HepG2 (cell line): ENCODE results near the gene ACSF3. TPM values are rescaled to one million over a fixed set of nuclear protein-coding genes. Genes with fewer than 3 reads are reported as not detected.

Experiments
- ERF ChIP-seq: IDR thresholded peaks from 2 replicates; pipeline ENCODE4 v1.6.1; 2018; ENCODE audit warnings: missing biosample characterization, missing genetic modification reagents
- IRF2 ChIP-seq: IDR thresholded peaks from 2 replicates; pipeline ENCODE4 v1.6.1; 2018; ENCODE audit warnings: missing genetic modification reagents, missing compliant biosample characterization
- ISL2 ChIP-seq: sonication (generic); formaldehyde crosslinking; IDR thresholded peaks from 2 replicates; pipeline ENCODE4 v1.5.0; 2020; ENCODE audit warnings: missing genetic modification reagents
- JUN ChIP-seq: sonication (generic); formaldehyde crosslinking; IDR thresholded peaks from 2 replicates; pipeline ENCODE4 v1.4.0; 2020; ENCODE audit warnings: mild to moderate bottlenecking, missing genetic modification reagents
- KLF12 ChIP-seq: sonication (generic); formaldehyde crosslinking; IDR thresholded peaks from 2 replicates; pipeline ENCODE4 v1.4.0; 2020; ENCODE audit warnings: missing genetic modification reagents, borderline replicate concordance
- MAZ ChIP-seq, 2 experiments: sonication (generic) in 1 of 2; formaldehyde crosslinking in 1 of 2; IDR thresholded peaks; 2 replicates each; pipeline versions ENCODE4 v1.5.0 to v1.6.1; 2012 to 2020; ENCODE audit warnings: low read depth in 2 of 2, mild to moderate bottlenecking in 2 of 2, borderline replicate concordance in 1 of 2, improper control_type of control experiment in 1 of 2, low read length in 1 of 2, missing genetic modification reagents in 1 of 2, moderate library complexity in 1 of 2
- MLLT10 ChIP-seq: sonication (generic); formaldehyde crosslinking; IDR thresholded peaks from 2 replicates; pipeline ENCODE4 v1.4.0; 2020; ENCODE audit warnings: missing genetic modification reagents
- NFYC ChIP-seq: IDR thresholded peaks from 2 replicates; pipeline ENCODE4 v1.6.1; 2016; ENCODE audit warnings: missing genetic modification reagents, missing compliant biosample characterization
- PRDM15 ChIP-seq: sonication (generic); formaldehyde crosslinking; IDR thresholded peaks from 2 replicates; pipeline ENCODE4 v1.4.0; 2020; ENCODE audit warnings: missing genetic modification reagents
- RBAK ChIP-seq: sonication (generic); formaldehyde crosslinking; IDR thresholded peaks from 2 replicates; pipeline ENCODE4 v1.5.1; 2020; ENCODE audit warnings: mild to moderate bottlenecking, missing genetic modification reagents
- REXO4 ChIP-seq: sonication (generic); formaldehyde crosslinking; IDR thresholded peaks from 2 replicates; pipeline ENCODE4 v1.8.0; 2022; ENCODE audit warnings: missing genetic modification reagents, mild to moderate bottlenecking, borderline replicate concordance
- SALL2 ChIP-seq: sonication (generic); formaldehyde crosslinking; IDR thresholded peaks from 2 replicates; pipeline ENCODE4 v1.8.1; 2023; ENCODE audit warnings: mild to moderate bottlenecking, missing genetic modification reagents, inconsistent platforms
- SNAPC5 ChIP-seq: sonication (generic); formaldehyde crosslinking; IDR thresholded peaks from 2 replicates; pipeline ENCODE4 v1.8.1; 2023; ENCODE audit warnings: mild to moderate bottlenecking, missing genetic modification reagents, borderline replicate concordance
- THRA ChIP-seq: sonication (generic); formaldehyde crosslinking; IDR thresholded peaks from 2 replicates; pipeline ENCODE4 v1.4.0; 2020; ENCODE audit warnings: missing genetic modification reagents, borderline replicate concordance
- ZFP41 ChIP-seq: sonication (generic); formaldehyde crosslinking; IDR thresholded peaks from 2 replicates; pipeline ENCODE4 v1.4.0; 2020; ENCODE audit warnings: mild to moderate bottlenecking, missing genetic modification reagents, borderline replicate concordance
- ZNF136 ChIP-seq: sonication (generic); formaldehyde crosslinking; IDR thresholded peaks from 2 replicates; pipeline ENCODE4 v1.8.1; 2022; ENCODE audit warnings: low read depth, mild to moderate bottlenecking, moderate library complexity, missing genetic modification reagents
- ZNF230 ChIP-seq: sonication (generic); formaldehyde crosslinking; IDR thresholded peaks from 2 replicates; pipeline ENCODE4 v1.4.0; 2020; ENCODE audit warnings: mild to moderate bottlenecking, missing genetic modification reagents
- ZNF30 ChIP-seq: sonication (generic); formaldehyde crosslinking; IDR thresholded peaks from 2 replicates; pipeline ENCODE4 v1.5.0; 2020; ENCODE audit warnings: mild to moderate bottlenecking, missing genetic modification reagents
- ZNF326 ChIP-seq: sonication (generic); formaldehyde crosslinking; IDR thresholded peaks from 2 replicates; pipeline ENCODE4 v1.4.0; 2020; ENCODE audit warnings: missing genetic modification reagents, borderline replicate concordance
- ZNF644 ChIP-seq: IDR thresholded peaks from 2 replicates; pipeline ENCODE4 v1.6.1; 2016; ENCODE audit warnings: low read depth
- ZNF746 ChIP-seq: sonication (generic); formaldehyde crosslinking; IDR thresholded peaks from 2 replicates; pipeline ENCODE4 v1.8.0; 2022; ENCODE audit warnings: mild to moderate bottlenecking, missing genetic modification reagents
- ZSCAN30 ChIP-seq: sonication (generic); formaldehyde crosslinking; IDR thresholded peaks from 2 replicates; pipeline ENCODE4 v1.5.0; 2020; ENCODE audit warnings: mild to moderate bottlenecking, missing genetic modification reagents
- polyA plus RNA-seq, 8 experiments: library from polyadenylated mRNA; depleted of rRNA in 3 of 8; stranded (reverse) in 7 of 8; unstranded in 1 of 8; fragments of >200 nt; fragmentation: Illumina TruSeq in 4 of 8; extraction: Trizol in 4 of 8; gene quantifications; 2 replicates each; pipeline versions ENCODE4 v1.2.1 to v1.2.3, GENCODE V29; 2011 to 2016; ENCODE audit warnings: low read depth in 4 of 8, missing spikeins in 1 of 8, mixed read lengths in 1 of 8; ENCODE audit not compliant: insufficient read depth in 1 of 8
- total RNA-seq, 5 experiments: library from RNA; depleted of rRNA; stranded (reverse); fragments of >200 nt; fragmentation: Illumina TruSeq; extraction: Trizol; gene quantifications; 2 replicates each; pipeline ENCODE4 v1.2.3, GENCODE V29; 2016; ENCODE audit warnings: low read depth in 1 of 5
- TF ChIP-seq, protein P1 (sequence below): sonication (generic); formaldehyde crosslinking; IDR thresholded peaks from 2 replicates; pipeline ENCODE4 v1.4.0; 2020; ENCODE audit warnings: missing genetic modification reagents, mild to moderate bottlenecking, borderline replicate concordance

Gene ACSF3
- total and polyA plus RNA-seq, 2 of the 13 experiments (the other 11 are each of a cell fraction or from before 2014, with no cell fraction given), result 14.9 to 30.6 TPM

- TF ChIP-seq IRF2 (CRISPR knock-in tag), result peak; percentile 51; the same call in 1 of the 2 replicates
- no peak for TF ChIP-seq SALL2 (CRISPR knock-in tag)
- no peak for TF ChIP-seq ZNF746 (CRISPR knock-in tag)
- TF ChIP-seq THRA (CRISPR knock-in tag), result 0 out of 2 replicates have a peak, but pooled peaks have one; percentile 30
- no peak for TF ChIP-seq ZNF644
- TF ChIP-seq RBAK (CRISPR knock-in tag), result no peak; the same call in 1 of the 2 replicates
- no peak for TF ChIP-seq ZNF30 (CRISPR knock-in tag)
- TF ChIP-seq NFYC, result no peak
- TF ChIP-seq MAZ (IDR thresholded peaks at IDR 0.05; ENCODE audit: borderline replicate concordance, low read depth, low read length), result no peak
- no peak; the same call in 1 of the 2 replicates for TF ChIP-seq MAZ (CRISPR knock-in tag; IDR thresholded peaks at IDR 0.05; ENCODE audit: low read depth)
- TF ChIP-seq PRDM15 (CRISPR knock-in tag), result 0 out of 2 replicates have a peak, but pooled peaks have one; percentile 1
- TF ChIP-seq SNAPC5 (CRISPR knock-in tag), result no peak
- TF ChIP-seq MLLT10, result no peak
- TF ChIP-seq ERF, result peak; percentile 66; the same call in 1 of the 2 replicates
- TF ChIP-seq ZSCAN30 (CRISPR knock-in tag), result no peak
- TF ChIP-seq ZFP41 (CRISPR knock-in tag), result peak; percentile 54; the same call in 1 of the 2 replicates
- TF ChIP-seq JUN (CRISPR knock-in tag), result 0 out of 2 replicates have a peak, but pooled peaks have one; percentile 22
- TF ChIP-seq ZNF326 (CRISPR knock-in tag), result no peak
- TF ChIP-seq ZNF230 (CRISPR knock-in tag), result no peak
- 0 out of 2 replicates have a peak, but pooled peaks have one; percentile 33 for TF ChIP-seq KLF12 (CRISPR knock-in tag)
- TF ChIP-seq REXO4 (CRISPR knock-in tag), result no peak
- TF ChIP-seq, protein P1, sequence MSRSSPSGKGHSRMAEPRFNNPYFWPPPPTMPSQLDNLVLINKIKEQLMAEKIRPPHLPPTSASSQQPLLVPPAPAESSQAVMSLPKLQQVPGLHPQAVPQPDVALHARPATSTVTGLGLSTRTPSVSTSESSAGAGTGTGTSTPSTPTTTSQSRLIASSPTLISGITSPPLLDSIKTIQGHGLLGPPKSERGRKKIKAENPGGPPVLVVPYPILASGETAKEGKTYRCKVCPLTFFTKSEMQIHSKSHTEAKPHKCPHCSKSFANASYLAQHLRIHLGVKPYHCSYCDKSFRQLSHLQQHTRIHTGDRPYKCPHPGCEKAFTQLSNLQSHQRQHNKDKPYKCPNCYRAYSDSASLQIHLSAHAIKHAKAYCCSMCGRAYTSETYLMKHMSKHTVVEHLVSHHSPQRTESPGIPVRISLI, result no peak; the same call in 1 of the 2 replicates
- no peak for TF ChIP-seq ZNF136 (CRISPR knock-in tag)
- TF ChIP-seq ISL2 (CRISPR knock-in tag), result no peak
These were observed 97.6 kb downstream of the ACSF3 start (continued) for GRCh38 chr16:89191033-89191900.
